HepG2 (cell line): ENCODE data around the gene KLF11. TPM values are rescaled to one million over a fixed set of nuclear protein-coding genes. Genes with fewer than 3 reads are reported as not detected.
A peak's percentile ranks its signal among the peaks of the same experiment; 100 is the strongest.

Experiments used
- CBX5 ChIP-seq: sonication (generic); formaldehyde crosslinking; IDR thresholded peaks from 2 replicates; pipeline ENCODE4 v1.4.0; 2020; ENCODE audit warnings: missing genetic modification reagents, borderline replicate concordance
- HIVEP1 ChIP-seq: sonication (generic); formaldehyde crosslinking; IDR thresholded peaks from 2 replicates; pipeline ENCODE4 v1.4.0; 2020; ENCODE audit warnings: mild to moderate bottlenecking, missing genetic modification reagents
- HMG20B ChIP-seq: conservative IDR thresholded peaks from 2 replicates; pipeline ENCODE4 v1.6.1; 2016; ENCODE audit warnings: missing genetic modification reagents, missing compliant biosample characterization
- KDM3A ChIP-seq: IDR thresholded peaks from 2 replicates; pipeline ENCODE4 v1.6.1; 2018; ENCODE audit warnings: low read depth, missing compliant biosample characterization
- MED1 ChIP-seq: sonication (generic); formaldehyde crosslinking; IDR thresholded peaks from 2 replicates; pipeline ENCODE4 v1.4.0; 2020; ENCODE audit warnings: missing genetic modification reagents
- PITX1 ChIP-seq: sonication (generic); formaldehyde crosslinking; IDR thresholded peaks from 2 replicates; pipeline ENCODE4 v1.5.1; 2020; ENCODE audit warnings: mild to moderate bottlenecking, missing genetic modification reagents
- SMAD9 ChIP-seq: sonication (generic); formaldehyde crosslinking; IDR thresholded peaks from 2 replicates; pipeline ENCODE4 v1.5.1; 2020; ENCODE audit warnings: mild to moderate bottlenecking, missing genetic modification reagents
- ZNF124 ChIP-seq: sonication (generic); formaldehyde crosslinking; IDR thresholded peaks from 2 replicates; pipeline ENCODE4 v1.4.0; 2020; ENCODE audit warnings: missing genetic modification reagents
- ZNF292 ChIP-seq: sonication (generic); formaldehyde crosslinking; IDR thresholded peaks from 2 replicates; pipeline ENCODE4 v1.8.1; 2022; ENCODE audit warnings: mild to moderate bottlenecking, low read depth, missing genetic modification reagents, borderline replicate concordance
- ZNF30 ChIP-seq: sonication (generic); formaldehyde crosslinking; IDR thresholded peaks from 2 replicates; pipeline ENCODE4 v1.5.0; 2020; ENCODE audit warnings: mild to moderate bottlenecking, missing genetic modification reagents
- ZNF33B ChIP-seq: sonication (generic); formaldehyde crosslinking; IDR thresholded peaks from 2 replicates; pipeline ENCODE4 v1.5.1; 2020; ENCODE audit warnings: mild to moderate bottlenecking, missing genetic modification reagents
- ZNF572 ChIP-seq: sonication (generic); formaldehyde crosslinking; IDR thresholded peaks from 2 replicates; pipeline ENCODE4 v1.5.1; 2020; ENCODE audit warnings: mild to moderate bottlenecking, missing genetic modification reagents
- ZNF607 ChIP-seq: sonication (generic); formaldehyde crosslinking; IDR thresholded peaks from 2 replicates; pipeline ENCODE4 v1.5.1; 2020; ENCODE audit warnings: missing genetic modification reagents, mild to moderate bottlenecking, borderline replicate concordance
- polyA plus RNA-seq, 8 experiments: library from polyadenylated mRNA; depleted of rRNA in 3 of 8; stranded (reverse) in 7 of 8; unstranded in 1 of 8; fragments of >200 nt; fragmentation: Illumina TruSeq in 4 of 8; extraction: Trizol in 4 of 8; gene quantifications; 2 replicates each; pipeline versions ENCODE4 v1.2.1 to v1.2.3, GENCODE V29; 2011 to 2016; ENCODE audit warnings: low read depth in 4 of 8, missing spikeins in 1 of 8, mixed read lengths in 1 of 8; ENCODE audit not compliant: insufficient read depth in 1 of 8
- total RNA-seq, 5 experiments: library from RNA; depleted of rRNA; stranded (reverse); fragments of >200 nt; fragmentation: Illumina TruSeq; extraction: Trizol; gene quantifications; 2 replicates each; pipeline ENCODE4 v1.2.3, GENCODE V29; 2016; ENCODE audit warnings: low read depth in 1 of 5
- TF ChIP-seq, protein P1 (sequence below): sonication (generic); formaldehyde crosslinking; IDR thresholded peaks from 2 replicates; pipeline ENCODE4 v1.8.1; 2023; ENCODE audit warnings: mild to moderate bottlenecking, missing genetic modification reagents
- TF ChIP-seq, protein P2 (sequence below): IDR thresholded peaks from 2 replicates; pipeline ENCODE4 v1.6.1; 2016
- TF ChIP-seq, protein P3 (sequence below): sonication (generic); formaldehyde crosslinking; conservative IDR thresholded peaks from 2 replicates; pipeline ENCODE4 v1.4.0; 2020; ENCODE audit warnings: mild to moderate bottlenecking, missing genetic modification reagents, moderate library complexity
- TF ChIP-seq, protein P4 (sequence below): sonication (generic); formaldehyde crosslinking; IDR thresholded peaks from 2 replicates; pipeline ENCODE4 v1.8.0; 2022; ENCODE audit warnings: missing genetic modification reagents, mild to moderate bottlenecking, moderate library complexity, borderline replicate concordance
- TF ChIP-seq, protein P5 (sequence below): sonication (generic); formaldehyde crosslinking; IDR thresholded peaks from 2 replicates; pipeline ENCODE4 v1.4.0; 2020; ENCODE audit warnings: missing genetic modification reagents

The KLF11 gene
- total and polyA plus RNA-seq, 2 of the 13 experiments (the other 11 are each of a cell fraction or from before 2014, with no cell fraction given), result 2.5 to 11.8 TPM

DNA sequence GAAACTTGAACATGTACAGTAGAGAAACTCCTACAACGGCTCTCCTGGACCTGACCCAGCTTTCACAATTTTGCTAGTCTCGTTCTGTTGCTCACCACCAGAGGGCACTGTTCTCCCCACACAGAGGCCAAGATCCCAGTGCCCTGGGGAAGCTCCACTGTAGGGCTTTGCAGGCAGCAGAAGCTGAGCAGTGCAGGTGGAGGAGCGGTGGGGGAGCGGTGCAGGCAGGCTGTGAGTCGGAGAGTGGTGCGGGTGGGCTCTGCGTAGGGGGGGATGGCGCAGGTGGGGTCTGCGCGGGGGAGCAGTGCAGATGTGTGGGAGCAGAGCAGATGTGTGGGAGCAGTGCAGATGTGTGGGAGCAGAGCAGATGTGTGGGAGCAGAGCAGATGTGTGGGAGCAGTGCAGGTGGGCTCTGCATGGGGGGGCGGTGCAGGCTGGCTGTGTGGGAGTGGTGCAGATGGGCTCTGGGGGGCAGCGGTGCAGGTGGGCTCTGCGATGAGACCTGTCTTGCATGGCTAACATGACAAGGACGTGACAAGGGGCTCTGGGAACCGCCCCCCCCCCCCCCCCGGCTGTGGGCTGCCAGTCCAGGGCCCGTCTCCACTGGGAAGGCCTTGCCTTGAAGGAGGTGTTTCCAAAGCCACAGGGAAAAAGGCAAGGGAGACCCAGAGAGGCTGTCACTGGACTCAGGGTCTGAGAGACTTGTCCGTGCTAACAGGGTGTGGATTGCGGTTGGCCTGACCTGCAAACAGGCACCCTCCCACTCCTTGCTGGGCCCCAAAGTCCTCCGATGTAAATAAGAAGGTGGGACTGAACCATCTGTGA, 29.5 kb downstream of the KLF11 start (continued):
- TF ChIP-seq, protein P1, sequence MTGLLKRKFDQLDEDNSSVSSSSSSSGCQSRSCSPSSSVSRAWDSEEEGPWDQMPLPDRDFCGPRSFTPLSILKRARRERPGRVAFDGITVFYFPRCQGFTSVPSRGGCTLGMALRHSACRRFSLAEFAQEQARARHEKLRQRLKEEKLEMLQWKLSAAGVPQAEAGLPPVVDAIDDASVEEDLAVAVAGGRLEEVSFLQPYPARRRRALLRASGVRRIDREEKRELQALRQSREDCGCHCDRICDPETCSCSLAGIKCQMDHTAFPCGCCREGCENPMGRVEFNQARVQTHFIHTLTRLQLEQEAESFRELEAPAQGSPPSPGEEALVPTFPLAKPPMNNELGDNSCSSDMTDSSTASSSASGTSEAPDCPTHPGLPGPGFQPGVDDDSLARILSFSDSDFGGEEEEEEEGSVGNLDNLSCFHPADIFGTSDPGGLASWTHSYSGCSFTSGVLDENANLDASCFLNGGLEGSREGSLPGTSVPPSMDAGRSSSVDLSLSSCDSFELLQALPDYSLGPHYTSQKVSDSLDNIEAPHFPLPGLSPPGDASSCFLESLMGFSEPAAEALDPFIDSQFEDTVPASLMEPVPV (CRISPR knock-in tag), result no peak
- TF ChIP-seq ZNF30 (CRISPR knock-in tag) (no peak), HMG20B (CRISPR knock-in tag) (no peak), ZNF124 (no peak), ZNF607 (CRISPR knock-in tag) (no peak), SMAD9 (CRISPR knock-in tag) (no peak), HIVEP1 (CRISPR knock-in tag) (no peak), PITX1 (CRISPR knock-in tag) (0 out of 2 replicates have a peak, but pooled peaks have one; percentile 30), ZNF33B (CRISPR knock-in tag) (no peak), KDM3A (CRISPR knock-in tag) (no peak), ZNF572 (CRISPR knock-in tag) (no peak), MED1 (CRISPR knock-in tag) (peak; percentile 20; the same call in 1 of the 2 replicates), CBX5 (CRISPR knock-in tag) (no peak), ZNF292 (CRISPR knock-in tag) (no peak)
- TF ChIP-seq, protein P2, sequence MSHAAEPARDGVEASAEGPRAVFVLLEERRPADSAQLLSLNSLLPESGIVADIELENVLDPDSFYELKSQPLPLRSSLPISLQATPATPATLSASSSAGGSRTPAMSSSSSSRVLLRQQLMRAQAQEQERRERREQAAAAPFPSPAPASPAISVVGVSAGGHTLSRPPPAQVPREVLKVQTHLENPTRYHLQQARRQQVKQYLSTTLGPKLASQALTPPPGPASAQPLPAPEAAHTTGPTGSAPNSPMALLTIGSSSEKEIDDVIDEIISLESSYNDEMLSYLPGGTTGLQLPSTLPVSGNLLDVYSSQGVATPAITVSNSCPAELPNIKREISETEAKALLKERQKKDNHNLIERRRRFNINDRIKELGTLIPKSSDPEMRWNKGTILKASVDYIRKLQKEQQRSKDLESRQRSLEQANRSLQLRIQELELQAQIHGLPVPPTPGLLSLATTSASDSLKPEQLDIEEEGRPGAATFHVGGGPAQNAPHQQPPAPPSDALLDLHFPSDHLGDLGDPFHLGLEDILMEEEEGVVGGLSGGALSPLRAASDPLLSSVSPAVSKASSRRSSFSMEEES, result no peak
- TF ChIP-seq, protein P3, sequence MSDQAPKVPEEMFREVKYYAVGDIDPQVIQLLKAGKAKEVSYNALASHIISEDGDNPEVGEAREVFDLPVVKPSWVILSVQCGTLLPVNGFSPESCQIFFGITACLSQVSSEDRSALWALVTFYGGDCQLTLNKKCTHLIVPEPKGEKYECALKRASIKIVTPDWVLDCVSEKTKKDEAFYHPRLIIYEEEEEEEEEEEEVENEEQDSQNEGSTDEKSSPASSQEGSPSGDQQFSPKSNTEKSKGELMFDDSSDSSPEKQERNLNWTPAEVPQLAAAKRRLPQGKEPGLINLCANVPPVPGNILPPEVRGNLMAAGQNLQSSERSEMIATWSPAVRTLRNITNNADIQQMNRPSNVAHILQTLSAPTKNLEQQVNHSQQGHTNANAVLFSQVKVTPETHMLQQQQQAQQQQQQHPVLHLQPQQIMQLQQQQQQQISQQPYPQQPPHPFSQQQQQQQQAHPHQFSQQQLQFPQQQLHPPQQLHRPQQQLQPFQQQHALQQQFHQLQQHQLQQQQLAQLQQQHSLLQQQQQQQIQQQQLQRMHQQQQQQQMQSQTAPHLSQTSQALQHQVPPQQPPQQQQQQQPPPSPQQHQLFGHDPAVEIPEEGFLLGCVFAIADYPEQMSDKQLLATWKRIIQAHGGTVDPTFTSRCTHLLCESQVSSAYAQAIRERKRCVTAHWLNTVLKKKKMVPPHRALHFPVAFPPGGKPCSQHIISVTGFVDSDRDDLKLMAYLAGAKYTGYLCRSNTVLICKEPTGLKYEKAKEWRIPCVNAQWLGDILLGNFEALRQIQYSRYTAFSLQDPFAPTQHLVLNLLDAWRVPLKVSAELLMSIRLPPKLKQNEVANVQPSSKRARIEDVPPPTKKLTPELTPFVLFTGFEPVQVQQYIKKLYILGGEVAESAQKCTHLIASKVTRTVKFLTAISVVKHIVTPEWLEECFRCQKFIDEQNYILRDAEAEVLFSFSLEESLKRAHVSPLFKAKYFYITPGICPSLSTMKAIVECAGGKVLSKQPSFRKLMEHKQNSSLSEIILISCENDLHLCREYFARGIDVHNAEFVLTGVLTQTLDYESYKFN (CRISPR knock-in tag), result no peak
- TF ChIP-seq, protein P4, sequence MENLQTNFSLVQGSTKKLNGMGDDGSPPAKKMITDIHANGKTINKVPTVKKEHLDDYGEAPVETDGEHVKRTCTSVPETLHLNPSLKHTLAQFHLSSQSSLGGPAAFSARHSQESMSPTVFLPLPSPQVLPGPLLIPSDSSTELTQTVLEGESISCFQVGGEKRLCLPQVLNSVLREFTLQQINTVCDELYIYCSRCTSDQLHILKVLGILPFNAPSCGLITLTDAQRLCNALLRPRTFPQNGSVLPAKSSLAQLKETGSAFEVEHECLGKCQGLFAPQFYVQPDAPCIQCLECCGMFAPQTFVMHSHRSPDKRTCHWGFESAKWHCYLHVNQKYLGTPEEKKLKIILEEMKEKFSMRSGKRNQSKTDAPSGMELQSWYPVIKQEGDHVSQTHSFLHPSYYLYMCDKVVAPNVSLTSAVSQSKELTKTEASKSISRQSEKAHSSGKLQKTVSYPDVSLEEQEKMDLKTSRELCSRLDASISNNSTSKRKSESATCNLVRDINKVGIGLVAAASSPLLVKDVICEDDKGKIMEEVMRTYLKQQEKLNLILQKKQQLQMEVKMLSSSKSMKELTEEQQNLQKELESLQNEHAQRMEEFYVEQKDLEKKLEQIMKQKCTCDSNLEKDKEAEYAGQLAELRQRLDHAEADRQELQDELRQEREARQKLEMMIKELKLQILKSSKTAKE (CRISPR knock-in tag), result no peak
- TF ChIP-seq, protein P5, sequence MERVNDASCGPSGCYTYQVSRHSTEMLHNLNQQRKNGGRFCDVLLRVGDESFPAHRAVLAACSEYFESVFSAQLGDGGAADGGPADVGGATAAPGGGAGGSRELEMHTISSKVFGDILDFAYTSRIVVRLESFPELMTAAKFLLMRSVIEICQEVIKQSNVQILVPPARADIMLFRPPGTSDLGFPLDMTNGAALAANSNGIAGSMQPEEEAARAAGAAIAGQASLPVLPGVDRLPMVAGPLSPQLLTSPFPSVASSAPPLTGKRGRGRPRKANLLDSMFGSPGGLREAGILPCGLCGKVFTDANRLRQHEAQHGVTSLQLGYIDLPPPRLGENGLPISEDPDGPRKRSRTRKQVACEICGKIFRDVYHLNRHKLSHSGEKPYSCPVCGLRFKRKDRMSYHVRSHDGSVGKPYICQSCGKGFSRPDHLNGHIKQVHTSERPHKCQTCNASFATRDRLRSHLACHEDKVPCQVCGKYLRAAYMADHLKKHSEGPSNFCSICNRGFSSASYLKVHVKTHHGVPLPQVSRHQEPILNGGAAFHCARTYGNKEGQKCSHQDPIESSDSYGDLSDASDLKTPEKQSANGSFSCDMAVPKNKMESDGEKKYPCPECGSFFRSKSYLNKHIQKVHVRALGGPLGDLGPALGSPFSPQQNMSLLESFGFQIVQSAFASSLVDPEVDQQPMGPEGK (CRISPR knock-in tag), result peak; percentile 35; the same call in 1 of the 2 replicates
